ENCODE measurements around the gene PPP1R9B.
A peak's percentile ranks its signal among the peaks of the same experiment; 100 is the strongest.

Gene PPP1R9B

GRCh38 chr17:50111673-50112655 is 38.5 kb downstream of the PPP1R9B start:
- DNase-seq, result peak in 35 of 58 donors; percentile 11 to 70 (median 35)

DNA sequence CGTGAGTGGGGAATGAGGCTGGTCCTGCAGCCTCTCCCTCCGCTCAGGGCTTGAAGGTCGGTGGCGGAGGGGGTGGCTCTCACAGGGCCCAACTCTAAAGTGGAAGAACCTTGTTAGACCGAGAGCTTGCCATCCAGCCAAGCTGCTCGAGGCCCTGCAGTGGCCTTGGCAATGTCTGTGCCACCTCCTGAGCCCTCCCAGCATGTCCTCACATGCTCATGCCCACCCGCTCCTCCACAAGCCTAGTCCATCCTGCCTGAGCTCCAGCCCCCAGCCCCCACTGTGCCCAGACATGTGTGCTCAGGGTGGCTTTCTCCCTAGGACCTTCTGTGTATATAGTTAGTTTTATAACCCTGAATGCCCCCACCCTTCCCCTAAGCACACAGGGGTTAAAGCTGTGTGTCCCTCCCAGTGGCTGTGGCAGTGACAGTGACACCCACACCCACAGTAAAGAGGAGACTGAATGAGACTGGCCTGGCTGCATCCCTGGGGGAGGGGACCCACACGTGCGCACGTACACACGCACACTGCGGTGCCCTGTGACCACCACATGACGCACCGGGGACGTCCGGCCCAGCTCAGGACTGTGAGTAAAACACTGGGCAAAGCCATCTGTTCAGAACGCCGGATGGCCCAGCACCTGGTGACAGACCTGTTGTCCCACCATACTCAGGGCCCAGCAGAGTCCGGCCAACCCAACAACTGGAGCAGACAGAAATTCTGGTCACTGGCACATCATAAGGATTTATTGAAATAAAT is 39.7 kb downstream of the PPP1R9B start:
- DNase-seq, result peak in 4 of 58 donors; percentile 14 to 38 (median 22)

DNA sequence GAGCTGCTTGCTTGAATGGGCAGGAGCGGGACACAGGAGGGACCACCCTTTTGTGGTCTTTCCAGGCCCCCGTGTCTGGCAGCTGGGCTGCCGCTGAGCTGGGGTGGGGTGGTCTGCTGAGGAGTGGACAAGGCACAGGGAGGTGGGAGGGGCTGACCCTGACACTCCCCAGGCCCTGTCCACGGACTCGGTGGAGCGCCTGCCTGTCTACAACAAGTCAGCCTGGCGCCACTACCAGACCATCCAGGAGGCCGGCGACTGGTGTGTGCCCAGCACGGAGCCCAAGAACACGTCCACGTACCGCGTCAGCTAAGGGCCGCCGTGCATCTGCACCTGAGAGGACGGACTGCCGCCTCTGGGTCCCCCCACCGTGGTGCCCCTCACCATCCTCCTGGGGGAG is 40.7 kb downstream of the PPP1R9B start:
- DNase-seq, result no peak

DNA sequence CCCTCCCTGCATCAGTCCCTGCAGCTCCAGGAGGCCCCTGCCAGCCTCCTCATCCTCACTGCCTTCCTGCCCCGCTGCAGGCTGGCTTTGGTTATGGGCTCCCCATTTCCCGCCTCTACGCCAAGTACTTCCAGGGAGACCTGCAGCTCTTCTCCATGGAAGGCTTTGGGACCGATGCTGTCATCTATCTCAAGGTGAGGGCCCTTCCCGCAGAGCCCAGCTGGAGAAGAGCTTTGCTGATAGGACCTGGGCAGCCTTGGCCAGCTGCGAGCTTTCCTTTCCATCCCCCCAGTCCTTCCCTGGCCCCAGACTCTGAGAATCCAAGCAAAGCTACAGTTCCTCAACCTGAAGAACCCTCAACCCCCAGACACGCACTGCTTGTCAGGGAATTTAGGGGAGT is 41.3 kb downstream of the PPP1R9B start:
- no peak for DNase-seq

DNA sequence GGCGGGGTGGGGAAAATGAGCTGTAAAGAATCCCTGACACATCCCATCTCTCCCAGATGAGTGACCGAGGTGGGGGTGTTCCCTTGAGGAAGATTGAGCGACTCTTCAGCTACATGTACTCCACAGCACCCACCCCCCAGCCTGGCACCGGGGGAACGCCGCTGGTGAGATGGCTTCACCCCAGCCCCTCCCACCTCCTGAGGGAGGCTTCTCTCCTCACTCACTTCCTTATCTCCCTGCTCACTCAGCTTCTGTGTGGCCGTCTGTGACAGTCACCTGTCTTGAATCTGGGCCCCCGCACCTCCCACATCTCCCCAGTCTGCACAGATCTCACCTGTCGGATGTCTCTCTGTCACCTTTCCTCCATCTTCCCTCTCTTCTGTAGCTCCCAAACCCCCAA is 41.9 kb downstream of the PPP1R9B start:
- DNase-seq, result peak in 1 of 58 donors; percentile 37

- DNase-seq, result no peak
Measured at GRCh38 chr17:50107790-50108414, 42.6 kb downstream of the PPP1R9B start.

DNA sequence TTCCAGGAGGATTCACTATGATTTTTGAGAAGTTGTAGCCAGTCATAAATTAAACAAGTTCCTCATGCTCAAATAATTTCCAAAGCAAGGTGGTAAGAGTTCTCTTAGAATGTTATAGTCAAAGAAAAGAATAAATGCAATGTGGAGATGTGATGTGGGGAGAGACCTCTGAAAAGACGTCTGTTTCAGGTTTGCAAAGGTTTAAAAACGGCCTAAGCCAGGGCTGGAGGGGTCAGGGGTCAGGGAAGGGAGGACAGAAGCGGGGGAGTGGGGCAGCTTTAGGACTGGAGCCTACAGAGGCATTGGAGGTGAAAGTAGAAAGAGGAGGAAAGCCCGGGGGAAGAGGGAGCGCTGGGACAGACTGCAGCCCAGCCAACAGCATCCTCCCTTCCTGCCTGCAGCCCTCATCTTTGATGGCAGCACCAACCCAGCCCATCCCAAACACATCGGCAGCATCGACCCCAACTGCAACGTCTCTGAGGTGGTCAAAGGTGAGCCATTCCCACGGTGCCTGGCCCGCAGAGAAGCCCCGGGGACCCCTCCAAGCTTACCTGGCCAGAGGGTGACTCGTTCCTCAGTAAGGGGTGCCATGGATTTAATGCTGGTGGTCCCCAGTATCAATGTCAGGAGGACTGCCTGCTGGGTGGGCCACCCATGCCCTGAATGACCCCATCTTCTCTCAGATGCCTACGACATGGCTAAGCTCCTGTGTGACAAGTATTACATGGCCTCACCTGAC is 43.9 kb downstream of the PPP1R9B start:
- no peak for DNase-seq

DNA sequence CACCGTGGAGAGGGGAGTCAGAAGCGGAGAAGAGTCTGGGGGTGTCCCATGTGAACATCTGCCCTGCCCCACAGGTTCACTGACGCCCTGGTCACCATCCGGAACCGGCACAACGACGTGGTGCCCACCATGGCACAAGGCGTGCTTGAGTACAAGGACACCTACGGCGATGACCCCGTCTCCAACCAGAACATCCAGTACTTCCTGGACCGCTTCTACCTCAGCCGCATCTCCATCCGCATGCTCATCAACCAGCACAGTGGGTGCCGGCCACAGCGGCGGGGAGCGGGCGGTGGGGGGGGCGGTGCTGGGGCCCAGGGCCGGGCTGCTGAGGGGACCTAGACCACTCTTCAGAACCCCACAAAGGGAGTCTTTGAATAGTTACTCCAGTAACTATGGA is 44.7 kb downstream of the PPP1R9B start:
- DNase-seq, result no peak

GRCh38 chr17:50103941-50104340 is 46.5 kb downstream of the PPP1R9B start:
- no peak for DNase-seq

DNA sequence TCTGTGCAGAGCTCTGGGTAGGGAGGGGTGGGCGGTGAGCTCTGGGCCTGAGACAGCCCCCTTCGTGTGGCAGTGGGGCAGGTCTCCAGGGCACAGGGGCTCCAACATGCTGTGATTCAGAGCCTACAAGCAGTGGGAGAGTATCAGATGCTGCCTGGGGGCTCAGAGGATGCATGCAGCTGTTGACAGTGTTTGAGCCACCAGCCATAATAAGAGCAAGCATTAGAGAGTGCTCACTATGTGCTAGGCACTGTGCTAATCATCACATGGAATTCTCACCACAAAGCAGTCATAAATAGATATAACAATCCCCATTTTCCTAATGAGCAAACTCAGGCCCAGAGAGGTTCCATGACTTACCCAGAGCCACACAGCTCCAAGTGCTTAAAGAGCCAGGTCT is 47.2 kb downstream of the PPP1R9B start:
- no peak for DNase-seq

- DNase-seq, result peak in 47 of 58 donors; percentile 16 to 80 (median 53)
Measured at GRCh38 chr17:50102164-50102991, 48.1 kb downstream of the PPP1R9B start.

GRCh38 chr17:50101346-50102163 is 48.9 kb downstream of the PPP1R9B start:
- peak in 27 of 58 donors; percentile 26 to 77 (median 52) for DNase-seq

GRCh38 chr17:50100921-50101345 is 49.5 kb downstream of the PPP1R9B start:
- DNase-seq, result peak in 18 of 58 donors; percentile 34 to 80 (median 58)

GRCh38 chr17:50100480-50100883 is 50.0 kb downstream of the PPP1R9B start:
- DNase-seq, result no peak

GRCh38 chr17:50099003-50099402 is 51.5 kb downstream of the PPP1R9B start:
- DNase-seq, result no peak

- no peak for DNase-seq
Measured at GRCh38 chr17:50098583-50098982, 51.9 kb downstream of the PPP1R9B start.

- no peak for DNase-seq
Measured at GRCh38 chr17:50097926-50098325, 52.6 kb downstream of the PPP1R9B start.

- no peak for DNase-seq
Measured at GRCh38 chr17:50097455-50097854, 53.0 kb downstream of the PPP1R9B start.

GRCh38 chr17:50096758-50097157 is 53.7 kb downstream of the PPP1R9B start:
- DNase-seq, result no peak
